SIG-M5 treated with dmso at 0.1 percent for 504 hours (cell line): Measurements from ENCODE around the gene ZFYVE26.
A peak's percentile ranks its signal among the peaks of the same experiment; 100 is the strongest.
"Not testable (repeated sequence)": the region's sequence is repeated elsewhere in the genome, so short reads cannot be mapped to it uniquely, and the experiment has no call there.

ENCODE experiments used
- DNase-seq: peaks from one replicate; lab custom pipeline; 2025; ENCODE audit not compliant: unreplicated experiment; lab: John Stamatoyannopoulos, UW

The ZFYVE26 gene

DNA sequence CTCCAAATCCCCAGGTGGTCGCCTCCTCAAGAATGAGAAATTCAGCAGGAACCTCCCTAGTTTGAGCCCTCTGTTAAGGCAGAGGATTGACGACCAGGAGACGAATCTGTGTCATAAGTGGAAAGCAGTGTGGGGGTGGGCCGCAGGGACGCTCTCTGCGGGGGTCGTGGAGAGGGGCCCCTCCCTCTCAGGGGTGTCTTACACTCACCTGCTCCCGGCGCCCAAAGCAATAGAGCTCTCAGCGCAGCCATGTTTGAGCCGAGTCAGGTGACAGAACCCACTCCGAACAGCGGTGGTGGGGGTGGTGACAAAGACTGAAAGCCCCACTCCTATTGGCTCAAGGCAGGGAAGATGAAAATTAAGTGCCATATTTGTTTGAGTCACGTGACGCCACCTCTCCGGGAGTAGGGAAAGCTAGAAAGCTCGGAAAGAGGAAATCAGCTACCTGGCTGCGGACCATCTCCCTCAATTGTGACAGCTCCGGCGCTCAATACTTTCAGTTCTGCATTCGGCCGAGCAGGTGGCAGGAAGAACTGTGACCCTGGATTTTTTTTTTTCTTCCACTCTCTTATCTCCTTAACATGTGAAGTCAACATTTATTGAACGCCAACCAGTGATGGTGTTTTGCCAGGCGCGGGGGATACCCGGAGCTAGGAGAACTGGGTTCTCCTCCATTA lies at the start of gene ZFYVE26:
Gene ZFYVE26 (minus strand): TSS at position 265 of the 677 bp plus-strand sequence. CDS start 627 bp downstream, outside the sequence.
- DNase-seq = peak; percentile 98

DNA sequence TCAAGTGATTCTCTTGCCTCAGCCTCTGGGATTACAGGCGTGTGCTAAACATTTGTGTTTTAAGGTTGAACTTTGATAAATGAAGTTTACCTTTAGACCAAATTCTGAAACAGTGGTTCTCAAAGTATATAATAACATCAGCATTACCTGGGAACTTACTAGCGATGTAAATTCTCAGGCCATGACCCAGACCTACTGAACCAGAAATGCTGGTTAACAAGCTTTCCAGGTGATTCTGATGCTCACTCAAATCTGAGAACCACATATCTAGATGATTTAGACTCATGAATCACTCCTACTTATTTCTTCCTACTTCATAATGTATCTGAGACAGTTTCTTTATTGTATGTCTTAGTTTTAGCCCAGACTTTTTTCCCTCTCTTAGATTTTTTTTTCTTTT lies 46.8 kb upstream of the ZFYVE26 start:
- DNase-seq = peak; percentile 19

DNA sequence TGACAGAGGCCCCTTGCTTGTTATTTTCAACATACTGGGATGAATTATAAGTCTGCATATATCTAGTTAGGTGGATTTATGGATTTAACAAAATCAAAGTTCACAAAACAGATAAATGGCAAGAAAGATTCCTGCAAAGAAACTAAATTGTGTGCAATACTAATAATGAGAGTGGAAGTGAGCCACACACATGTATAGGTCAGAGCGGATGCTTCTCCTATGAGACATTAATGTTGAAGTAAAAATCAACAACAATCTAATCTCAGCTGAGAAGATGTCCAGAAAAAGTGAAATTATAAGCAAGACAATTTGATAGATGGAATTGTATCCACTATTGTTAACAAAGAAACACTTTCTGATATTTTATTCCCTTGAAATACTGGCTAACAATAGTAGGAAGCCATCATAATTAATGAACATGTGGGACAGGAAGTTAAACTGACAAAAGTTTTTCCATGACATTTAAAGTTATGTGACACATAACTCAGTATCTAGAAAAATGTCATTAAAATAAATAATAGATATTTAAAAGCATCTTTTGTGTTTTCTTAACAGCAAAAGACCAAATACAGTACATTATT lies 42.9 kb upstream of the ZFYVE26 start:
- no peak for DNase-seq

DNA sequence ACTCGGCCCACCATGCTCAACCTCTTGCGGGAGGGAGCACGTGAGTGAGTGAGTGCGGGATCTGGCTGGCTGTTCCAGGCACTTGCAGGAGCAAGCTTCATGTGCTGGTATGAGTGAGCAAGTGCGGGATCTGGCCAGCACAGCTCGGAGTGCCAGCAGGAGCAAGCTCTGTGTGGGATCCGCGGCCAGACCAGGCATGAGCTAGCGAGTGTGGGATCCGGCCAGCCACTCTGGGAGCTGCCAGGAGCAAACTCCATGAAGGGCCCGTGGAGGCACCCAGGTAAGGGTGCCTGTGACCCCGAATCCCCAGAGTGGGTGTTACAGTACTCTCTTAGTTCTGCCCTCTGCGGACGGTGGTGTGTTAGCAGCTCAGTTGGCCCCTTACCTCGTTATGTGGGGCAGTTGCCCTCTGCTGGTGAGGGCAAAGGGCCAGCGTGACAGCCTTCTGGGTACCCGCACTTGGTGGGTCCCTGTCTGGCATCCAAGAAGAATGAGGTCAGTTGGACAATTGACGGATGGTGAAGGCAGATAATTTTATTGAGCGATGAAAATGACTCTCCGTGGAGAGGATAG lies 41.5 kb upstream of the ZFYVE26 start:
- DNase-seq = no peak

DNA sequence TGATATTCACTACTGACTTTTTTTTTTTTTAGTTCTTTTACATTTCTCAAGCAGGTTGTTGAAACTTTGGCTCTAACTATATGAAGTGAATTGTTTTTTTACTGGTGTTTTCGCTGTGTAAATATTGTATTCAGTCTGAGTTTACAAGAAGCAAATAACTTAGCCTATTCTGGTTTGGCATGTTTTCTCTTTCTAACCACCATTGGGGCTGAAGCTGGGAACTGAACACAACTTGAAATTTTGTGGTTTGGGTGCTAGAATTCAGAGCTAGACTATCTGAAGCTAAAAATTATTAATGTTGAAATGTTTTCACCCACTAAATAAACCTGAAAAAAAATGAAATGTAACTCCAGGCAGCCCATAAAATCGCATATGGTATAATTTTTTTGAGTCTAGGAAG lies 40.4 kb upstream of the ZFYVE26 start:
- DNase-seq = peak; percentile 2

DNA sequence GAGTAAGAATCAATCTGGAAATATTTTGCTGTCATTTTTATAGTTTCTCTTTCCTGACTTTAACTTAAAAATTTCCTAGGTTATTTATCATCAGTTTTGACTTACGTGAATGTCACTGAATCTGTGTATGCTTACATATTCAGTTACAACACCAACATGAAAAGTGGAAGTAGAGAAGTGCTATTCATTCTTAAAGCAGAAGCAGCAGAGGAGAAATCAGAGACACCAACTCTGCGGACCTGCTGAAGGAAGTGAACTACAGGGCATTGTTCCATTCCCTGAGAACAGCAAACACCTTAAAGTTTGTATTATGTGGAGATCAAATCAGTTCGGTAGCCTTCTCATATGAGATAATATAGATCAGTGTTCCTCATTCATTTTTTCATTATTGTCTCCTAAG lies 37.3 kb upstream of the ZFYVE26 start:
- DNase-seq = peak; percentile 33

DNA sequence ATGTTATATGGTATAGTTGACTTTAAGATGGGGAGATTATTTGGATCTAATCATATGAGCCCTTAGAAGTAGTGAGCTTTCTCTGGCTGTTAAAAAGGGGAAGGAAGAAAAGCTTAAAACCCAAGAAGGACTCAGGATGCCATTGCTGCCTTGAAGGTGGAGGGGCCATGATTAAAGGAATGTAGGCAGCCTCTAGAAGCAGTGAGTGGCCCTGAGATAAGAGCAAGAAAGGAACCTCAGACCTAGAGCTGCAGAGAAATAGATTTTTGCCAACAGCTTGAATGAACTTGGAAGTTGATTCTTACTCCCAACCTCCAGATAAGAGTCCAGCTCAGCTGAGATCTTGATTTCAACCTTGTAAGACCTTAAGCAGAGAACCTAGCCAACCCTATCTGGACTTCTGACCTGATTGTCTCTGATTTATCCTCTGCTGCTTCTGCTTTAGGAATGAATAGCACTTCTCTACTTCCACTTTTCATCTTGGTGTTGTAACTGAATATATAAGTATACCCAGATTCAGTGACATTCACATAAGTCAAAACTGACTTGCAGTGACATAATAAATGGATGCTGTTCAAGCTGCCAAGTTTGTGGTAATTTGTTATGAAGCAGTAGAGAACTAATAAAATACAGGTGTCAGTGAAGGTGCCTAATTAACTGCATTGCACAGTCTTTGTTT lies 36.7 kb upstream of the ZFYVE26 start:
- DNase-seq = peak; percentile 6

DNA sequence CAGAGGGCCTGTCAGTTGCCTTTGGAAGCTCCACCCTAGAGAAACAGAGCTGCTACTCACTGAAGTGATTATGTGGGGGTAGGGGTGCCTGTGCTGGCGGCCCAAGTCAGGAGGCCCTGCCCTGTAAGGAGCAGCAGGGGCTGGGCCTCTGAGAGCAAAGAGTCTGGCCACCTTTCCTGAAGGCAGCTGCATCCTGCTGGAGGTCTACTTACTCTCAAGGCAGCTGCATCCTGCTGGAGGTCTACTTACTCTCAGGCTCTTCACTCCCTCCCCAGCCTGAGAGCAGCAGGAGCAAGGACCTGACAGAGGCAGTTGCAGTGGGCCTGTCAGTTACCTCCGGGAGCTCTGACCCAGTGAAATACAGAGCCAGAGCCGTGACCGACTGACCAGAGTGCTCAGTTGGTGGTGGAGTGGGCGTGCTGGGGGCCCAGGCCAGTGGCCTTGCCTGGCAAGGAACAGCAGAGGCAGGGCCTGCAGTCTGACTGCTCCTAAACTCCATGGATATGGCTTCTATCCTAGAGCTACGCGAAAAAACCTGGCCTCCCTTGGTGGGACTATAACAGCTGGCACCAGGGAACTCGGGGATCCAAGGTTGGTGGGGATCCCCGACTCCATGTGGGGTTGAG lies 35.5 kb upstream of the ZFYVE26 start:
- DNase-seq = no peak

DNA sequence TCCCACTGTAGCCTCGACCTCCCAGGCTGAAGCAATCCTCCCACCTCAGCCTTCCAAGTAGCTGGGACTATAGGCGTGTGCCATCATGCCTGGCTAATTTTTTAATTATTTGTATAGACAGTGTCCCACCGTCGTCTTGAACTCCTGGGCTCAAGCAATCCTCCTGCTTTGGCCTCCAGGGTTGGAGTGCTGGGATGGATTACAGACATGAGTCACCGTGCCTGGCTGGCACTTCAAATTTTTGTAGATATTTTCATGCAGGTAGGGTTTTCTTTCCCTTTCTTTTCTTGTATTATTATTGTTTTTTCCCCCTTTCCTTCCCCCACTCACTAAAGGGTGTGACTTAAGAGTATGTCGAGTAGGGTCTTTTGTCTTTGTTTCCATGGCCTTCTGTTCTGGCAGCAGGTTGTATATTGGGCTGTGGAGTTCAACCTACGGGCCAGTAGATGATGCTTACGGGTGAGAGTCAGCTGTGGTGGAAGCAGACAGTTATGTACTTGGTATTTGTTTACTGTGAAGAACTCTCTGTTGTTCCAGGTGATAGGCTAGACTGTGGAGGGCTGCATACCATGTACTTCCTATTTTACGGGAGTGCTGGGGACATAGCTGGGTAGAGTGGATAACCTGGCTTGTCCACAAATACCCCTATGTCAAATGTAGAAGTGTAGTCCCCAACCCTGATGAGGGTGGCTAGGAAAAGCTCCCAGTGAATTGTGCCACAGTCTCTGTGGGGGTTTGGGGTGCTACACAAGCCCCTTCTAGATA lies 33.9 kb upstream of the ZFYVE26 start:
- no peak for DNase-seq

DNA sequence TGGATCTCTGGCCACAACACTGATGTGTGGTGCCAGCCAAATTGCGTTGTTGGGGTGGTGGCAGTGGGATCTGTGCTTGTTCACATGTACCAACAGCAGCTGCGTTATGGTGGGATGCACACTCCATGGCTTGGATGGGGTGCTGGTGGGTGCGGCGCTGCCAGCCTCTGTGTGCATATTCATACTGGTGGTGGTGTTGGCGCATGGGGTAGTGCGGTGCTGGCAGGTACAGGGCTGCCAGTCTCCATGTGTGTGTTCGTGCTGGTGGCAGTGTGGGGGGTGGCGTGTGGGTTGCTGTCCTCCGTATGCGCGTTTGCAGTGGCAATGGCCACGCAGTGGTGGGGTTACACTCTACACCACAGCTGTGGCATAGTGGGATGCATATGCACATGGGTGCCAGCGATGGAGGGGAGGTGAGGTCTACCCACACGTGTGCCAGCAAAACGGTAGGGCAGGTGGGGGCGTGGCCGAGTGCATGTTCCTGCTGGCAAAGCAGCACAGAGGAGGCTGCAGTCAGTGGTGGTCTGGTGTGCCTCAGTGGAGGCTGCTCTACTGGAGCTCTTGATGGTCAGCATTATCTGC lies 29.7 kb upstream of the ZFYVE26 start:
- DNase-seq = no peak

DNA sequence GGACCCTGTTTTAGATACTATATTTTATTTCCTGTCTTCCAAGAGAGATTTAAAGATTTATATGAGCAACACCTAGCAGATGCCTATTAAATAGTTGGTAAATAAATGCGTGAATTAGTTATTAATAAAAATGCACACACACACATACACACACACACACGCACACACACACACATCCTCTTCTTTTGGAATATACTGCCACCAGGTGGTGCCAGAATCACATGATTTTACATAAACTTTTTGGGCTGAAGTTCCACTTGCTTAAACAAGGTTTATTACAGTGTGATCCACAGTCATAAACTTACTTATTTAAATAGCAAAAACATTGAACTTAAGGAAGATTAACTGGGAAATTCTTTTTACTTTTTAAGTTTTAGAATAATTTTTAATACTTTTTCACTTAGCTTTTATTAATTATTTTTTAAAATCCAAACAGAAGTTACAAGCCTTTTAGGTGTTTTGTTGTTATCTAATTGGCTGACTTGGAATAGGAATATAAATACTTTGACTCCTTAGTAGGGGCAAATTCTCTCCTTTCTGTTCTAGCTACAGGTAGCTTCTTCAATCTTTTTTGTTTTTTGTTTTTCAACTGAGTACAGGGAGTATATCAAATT lies 20.7 kb upstream of the ZFYVE26 start:
- DNase-seq = peak; percentile 59

DNA sequence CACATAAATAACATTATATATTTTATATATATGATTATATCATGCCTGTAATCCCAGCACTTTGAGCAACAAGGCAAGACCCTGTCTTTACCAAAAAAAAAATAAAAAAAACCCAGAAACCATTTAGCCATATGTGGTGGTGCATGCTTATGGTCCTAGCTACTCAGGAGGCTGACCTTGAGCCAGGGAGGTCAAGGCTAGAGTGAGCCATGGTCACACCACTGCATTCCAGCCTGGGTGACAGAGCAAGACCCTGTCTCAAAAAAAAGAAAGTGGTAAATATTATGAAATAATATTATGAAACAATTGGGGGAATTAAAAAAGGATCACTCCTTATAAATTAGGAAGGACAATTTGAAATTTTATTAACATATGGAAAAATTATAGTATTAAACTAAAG lies 19.2 kb upstream of the ZFYVE26 start:
- DNase-seq = no peak

DNA sequence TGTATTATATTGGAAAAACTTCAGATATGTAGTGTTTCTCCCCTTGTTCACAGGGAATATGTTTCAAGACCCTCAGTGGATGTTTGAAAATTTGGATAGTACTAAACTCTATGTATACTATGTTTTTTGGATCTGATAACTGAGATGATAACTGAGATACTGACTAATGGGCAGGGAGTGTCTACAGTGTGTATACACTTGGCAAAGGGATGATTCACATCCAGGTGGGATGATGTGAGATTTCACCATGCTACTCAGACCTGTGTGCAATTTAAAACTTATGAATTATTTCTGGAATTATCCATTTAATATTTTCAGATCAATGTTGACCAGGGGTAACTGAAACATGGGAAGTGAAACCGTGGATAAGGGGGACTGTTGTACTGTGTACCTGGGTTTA lies 17.0 kb upstream of the ZFYVE26 start:
- no peak for DNase-seq

DNA sequence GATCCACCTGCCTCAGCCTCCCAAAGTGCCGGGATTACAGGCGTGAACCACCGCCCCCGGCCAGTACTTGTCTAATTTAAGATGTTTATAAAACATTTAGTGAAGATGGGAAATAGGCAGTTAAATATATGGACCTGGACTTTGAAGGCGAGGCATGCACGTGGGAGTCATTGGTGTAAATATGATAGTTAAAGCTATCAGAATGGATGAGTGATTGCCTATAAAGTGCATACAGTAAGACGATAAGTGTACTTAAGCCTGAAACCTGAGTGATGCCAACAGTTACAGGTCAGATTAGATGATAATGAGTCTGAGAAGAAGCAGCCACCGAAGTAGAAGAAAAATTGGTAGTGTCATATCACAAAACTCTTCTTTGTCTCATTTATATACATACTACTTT lies 14.7 kb upstream of the ZFYVE26 start:
- no peak for DNase-seq

DNA sequence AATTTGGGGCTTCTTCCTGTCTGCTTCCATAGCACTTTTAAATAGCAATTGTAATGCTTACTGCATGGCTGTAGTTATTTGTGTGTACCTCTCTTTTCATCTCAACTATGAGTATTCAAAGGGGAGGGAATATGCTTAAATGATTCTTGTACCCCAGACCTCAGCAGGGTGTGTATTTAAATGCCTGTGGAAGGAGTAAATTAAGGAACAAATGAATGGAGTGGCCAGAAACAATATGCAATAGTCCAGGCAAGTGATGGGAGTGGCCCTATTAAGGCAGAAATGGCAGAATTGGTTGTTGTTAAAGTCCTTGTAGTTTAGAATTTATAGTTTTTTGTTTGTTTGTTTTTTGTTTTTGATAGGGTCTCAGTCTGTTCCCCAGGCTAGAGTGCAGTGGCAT lies 4.7 kb upstream of the ZFYVE26 start:
- DNase-seq = no peak

DNA sequence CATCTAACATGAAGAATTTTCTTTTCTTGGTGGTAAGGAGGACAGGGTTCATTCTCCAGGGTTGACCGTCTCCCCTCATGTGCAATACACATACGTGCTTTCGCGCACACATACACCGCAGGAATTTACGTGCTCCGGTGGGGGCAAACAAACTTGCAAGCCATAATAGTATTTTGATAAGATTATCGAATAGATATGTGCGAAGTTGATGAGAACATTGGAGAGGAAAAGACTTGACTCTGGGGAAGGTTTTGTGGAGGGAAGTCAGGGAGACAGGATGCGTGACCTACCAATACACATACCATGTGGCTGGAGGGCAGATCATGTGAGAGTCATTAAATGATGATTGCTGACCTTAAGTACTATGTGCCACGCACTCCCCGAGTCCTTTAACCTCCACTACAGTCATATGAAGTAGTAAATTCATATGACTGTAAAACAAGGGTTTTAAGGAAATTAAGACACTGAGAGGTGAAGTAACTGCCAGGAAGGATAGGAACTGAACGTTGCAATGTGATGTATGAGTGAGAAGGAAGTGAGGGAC lies 4.1 kb upstream of the ZFYVE26 start:
- peak; percentile 12 for DNase-seq

DNA sequence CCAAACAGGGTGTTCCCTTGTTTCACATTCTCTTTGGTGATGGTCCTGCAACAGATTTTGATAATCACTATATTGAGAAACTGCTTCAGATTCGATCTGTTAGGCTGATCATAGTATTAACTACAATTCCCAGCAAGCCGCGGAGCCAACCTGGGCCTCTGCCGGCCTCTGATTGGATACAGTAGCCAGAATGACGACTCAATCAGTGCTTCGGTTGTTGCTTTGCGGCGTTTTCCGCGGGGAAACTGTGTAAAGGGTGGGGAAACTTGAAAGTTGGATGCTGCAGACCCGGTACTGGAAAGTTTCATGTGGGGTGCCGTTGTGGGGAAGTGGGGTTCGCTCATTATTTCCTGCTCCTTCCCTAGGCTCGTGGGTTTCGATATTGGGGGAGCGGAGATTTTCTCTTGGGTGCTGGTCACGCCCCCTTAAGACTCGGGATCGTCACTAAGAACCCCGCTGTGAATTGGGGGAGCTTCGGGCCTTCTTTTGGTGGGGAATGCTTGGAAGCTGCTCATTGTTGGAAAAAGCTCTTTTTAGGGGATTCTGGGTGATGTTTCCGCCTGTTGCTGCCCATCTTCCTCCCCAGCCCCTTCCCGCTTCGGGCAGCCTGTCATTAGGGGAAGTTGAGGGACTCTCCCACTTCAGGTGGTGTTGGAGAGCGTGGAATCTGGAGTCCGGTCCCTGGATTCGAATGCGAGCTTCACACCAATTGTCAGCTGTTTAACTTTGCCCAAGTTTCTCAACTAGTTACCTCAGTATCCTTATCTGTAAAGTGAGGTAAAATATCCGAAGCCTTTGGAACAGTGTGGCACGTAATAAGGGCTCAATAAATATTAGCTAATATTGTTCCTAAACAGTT lies 3.4 kb upstream of the ZFYVE26 start, which contains the start of gene RAD51B:
Gene RAD51B (plus strand): TSS at position 217 of the 859 bp plus-strand sequence.
- peak; percentile 79 for DNase-seq

DNA sequence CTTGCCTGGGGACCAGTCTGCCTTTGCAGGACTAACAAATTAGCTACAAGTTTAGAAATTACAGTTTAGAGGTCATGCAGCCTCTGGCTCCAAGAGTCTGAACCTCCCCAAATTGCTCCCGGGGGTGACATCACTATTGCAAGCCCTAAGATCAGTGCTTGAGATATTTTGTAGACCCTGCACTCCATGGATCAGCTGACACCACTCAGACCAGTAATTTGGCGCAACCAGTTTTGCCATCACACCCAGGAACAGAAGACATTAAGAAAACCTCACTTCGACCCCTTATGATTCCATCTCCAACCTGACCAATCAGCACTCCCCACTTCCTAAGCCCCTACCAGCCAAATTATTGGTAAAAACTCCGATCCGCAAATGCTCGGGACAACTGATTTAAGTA lies 2.1 kb upstream of the ZFYVE26 start:
- DNase-seq = not testable (repeated sequence)
